HFFc6 (cell line): Measurements from ENCODE around the gene CELF5. TPM values are rescaled to one million over a fixed set of nuclear protein-coding genes. Genes with fewer than 3 reads are reported as not detected.

Experiments used
- DNase-seq: peaks from one replicate; pipeline ENCODE4 v3.0.0-alpha.2; 2018
- H3K27ac Mint-ChIP-seq: 2 replicates; pipeline ENCODE4 v1.8.0; 2020; ENCODE audit warnings: mild to moderate bottlenecking, mixed read lengths
- H3K27me3 Mint-ChIP-seq: 2 replicates; pipeline ENCODE4 v1.8.0; 2021; ENCODE audit warnings: mild to moderate bottlenecking, moderate library complexity, mixed read lengths; ENCODE audit not compliant: insufficient read depth
- H3K36me3 Mint-ChIP-seq: 2 replicates; pipeline ENCODE4 v1.8.0; 2021; ENCODE audit warnings: low read depth, mixed read lengths
- H3K4me1 Mint-ChIP-seq: 2 replicates; pipeline ENCODE4 v1.8.0; 2020; ENCODE audit warnings: low read depth, mixed read lengths
- H3K4me3 Mint-ChIP-seq: 2 replicates; pipeline ENCODE4 v1.8.0; 2020; ENCODE audit warnings: mild to moderate bottlenecking, moderate library complexity, mixed read lengths
- H3K9me3 Mint-ChIP-seq: 2 replicates; pipeline ENCODE4 v1.8.0; 2020; ENCODE audit warnings: mild to moderate bottlenecking, mixed read lengths
- total RNA-seq, 6 experiments: library from RNA; stranded (reverse); fragmentation: NEBNext Ultra II Directional; extraction: Animal tissue kit (Norgen Biotek cat#: 25700); gene quantifications; 2 replicates in 1 of 6; 3 replicates in 5 of 6; pipeline ENCODE4 v1.2.3, GENCODE V29; 2021
- TF ChIP-seq, protein P1 (sequence below): fragments of 200-600 bp; sonication (generic); IDR thresholded peaks from 2 replicates; pipeline ENCODE4 v1.5.0; 2021; ENCODE audit warnings: antibody characterized with exemption, mild to moderate bottlenecking

The CELF5 gene
- total RNA-seq, 6 experiments from 2014 or later, result 0.20 to 0.46 (median 0.30) TPM; not detected in 3

DNA sequence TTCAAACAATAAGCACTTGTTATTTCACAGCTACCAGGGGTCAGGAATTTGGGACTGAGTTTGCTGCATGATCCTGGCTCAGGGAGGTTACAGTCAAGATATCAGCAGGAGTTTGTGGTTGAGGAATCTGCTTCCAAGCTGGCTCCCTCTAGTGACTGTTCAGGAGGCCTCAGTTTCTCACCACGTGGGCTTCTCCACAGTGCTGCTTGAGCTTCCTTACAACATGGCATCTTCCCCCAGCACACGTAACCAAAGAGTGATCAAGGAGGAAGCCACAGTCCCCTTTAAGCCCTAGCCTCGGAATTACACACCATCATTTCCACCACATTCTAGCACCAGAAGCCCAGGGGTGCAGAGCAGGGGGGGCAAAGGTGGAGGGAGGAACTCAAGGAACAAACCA, 28.8 kb downstream of the CELF5 start:
- Mint-ChIP-seq H3K27me3 (peaks cover 12% of the 10 kb centered on the region), H3K36me3 (peaks cover 6% of the 10 kb centered on the region; the same call in 1 of the 2 replicates), H3K27ac (no peak overlapping the region), H3K9me3 (peaks cover 21% of the 10 kb centered on the region), H3K4me3 (no peak overlapping the region), H3K4me1 (no peaks in the 10 kb centered on the region)
- no peak for DNase-seq
- TF ChIP-seq, protein P1, sequence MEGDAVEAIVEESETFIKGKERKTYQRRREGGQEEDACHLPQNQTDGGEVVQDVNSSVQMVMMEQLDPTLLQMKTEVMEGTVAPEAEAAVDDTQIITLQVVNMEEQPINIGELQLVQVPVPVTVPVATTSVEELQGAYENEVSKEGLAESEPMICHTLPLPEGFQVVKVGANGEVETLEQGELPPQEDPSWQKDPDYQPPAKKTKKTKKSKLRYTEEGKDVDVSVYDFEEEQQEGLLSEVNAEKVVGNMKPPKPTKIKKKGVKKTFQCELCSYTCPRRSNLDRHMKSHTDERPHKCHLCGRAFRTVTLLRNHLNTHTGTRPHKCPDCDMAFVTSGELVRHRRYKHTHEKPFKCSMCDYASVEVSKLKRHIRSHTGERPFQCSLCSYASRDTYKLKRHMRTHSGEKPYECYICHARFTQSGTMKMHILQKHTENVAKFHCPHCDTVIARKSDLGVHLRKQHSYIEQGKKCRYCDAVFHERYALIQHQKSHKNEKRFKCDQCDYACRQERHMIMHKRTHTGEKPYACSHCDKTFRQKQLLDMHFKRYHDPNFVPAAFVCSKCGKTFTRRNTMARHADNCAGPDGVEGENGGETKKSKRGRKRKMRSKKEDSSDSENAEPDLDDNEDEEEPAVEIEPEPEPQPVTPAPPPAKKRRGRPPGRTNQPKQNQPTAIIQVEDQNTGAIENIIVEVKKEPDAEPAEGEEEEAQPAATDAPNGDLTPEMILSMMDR, result peak; percentile 9; the same call in 1 of the 2 replicates

DNA sequence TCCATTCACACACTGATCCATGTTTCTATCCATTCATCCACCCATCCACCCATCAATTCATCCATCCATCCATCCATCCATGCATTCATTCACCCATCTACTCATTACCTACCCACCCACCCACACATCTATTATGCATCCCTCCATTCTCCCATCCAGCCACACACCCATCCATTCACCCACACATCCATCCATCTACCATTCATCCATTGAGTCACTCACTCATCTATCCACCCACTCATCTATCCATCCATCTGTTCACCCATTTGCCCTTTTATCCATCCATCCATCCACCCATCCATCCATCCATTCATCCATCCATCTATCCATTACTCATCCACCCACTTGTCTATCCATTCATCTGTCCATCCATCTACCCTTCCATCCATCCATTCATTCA, 30.1 kb downstream of the CELF5 start:
- TF ChIP-seq, protein P1, result no peak
- H3K9me3 Mint-ChIP-seq, result peaks cover 21% of the 10 kb centered on the region
- peaks cover 20% of the 10 kb centered on the region for H3K27me3 Mint-ChIP-seq

DNA sequence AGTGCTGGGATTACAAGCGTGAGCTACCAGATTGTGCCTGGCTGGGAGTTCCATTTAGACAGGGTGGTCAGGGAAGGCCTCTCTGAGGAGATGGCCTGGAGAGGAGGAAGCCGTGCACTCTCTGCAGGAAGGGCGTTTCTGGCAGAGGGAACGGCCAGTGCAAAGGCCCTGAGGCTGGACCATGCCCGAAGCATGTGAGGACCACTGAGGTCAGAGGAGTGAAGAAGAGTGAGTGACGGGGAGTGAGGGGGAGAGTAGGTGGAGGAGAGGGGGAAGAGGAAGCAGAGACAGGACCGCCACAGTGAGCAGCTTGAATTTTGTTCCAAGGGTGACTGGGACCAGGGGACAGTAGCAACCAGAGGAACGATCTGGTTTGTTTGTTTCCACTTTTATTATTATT, 32.6 kb downstream of the CELF5 start:
- Mint-ChIP-seq H3K9me3 (peaks cover 21% of the 10 kb centered on the region), H3K36me3 (peaks cover 6% of the 10 kb centered on the region; the same call in 1 of the 2 replicates), H3K4me3 (no peak overlapping the region), H3K27ac (no peak overlapping the region), H3K27me3 (peaks cover 17% of the 10 kb centered on the region), H3K4me1 (no peaks in the 10 kb centered on the region)
- TF ChIP-seq, protein P1, result no peak
- no peak for DNase-seq

More for the DNA sequence above, 30.1 kb downstream of the CELF5 start:
- no peak for DNase-seq
- Mint-ChIP-seq H3K4me1 (no peaks in the 10 kb centered on the region), H3K36me3 (peaks cover 6% of the 10 kb centered on the region; the same call in 1 of the 2 replicates), H3K27ac (no peak overlapping the region), H3K4me3 (no peak overlapping the region)

DNA sequence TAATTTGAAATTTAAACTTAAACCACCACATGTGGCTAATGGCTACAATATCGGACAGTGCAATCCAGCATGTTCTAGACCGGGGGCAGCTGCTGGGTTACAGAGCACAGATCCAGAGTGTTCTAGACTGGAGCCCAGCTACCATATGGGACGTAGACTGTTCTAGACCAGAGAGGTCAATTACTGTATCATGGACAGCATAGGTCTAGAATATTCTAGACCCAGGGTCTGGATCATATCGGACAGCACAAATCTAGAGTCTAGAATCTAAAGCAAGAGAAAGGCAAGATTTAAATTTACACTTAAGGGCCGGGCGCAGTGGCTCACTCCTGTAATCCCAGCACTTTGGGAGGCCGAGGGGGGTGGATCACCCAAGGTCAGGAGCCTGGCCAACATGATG, 37.9 kb downstream of the CELF5 start:
- no peaks in the 10 kb centered on the region for H3K36me3 Mint-ChIP-seq
- H3K9me3 Mint-ChIP-seq, result no peaks in the 10 kb centered on the region
- peaks cover 16% of the 10 kb centered on the region for H3K27me3 Mint-ChIP-seq
- H3K27ac Mint-ChIP-seq, result no peak overlapping the region
- DNase-seq, result no peak
- TF ChIP-seq, protein P1, result no peak
- no peaks in the 10 kb centered on the region for H3K4me1 Mint-ChIP-seq
- H3K4me3 Mint-ChIP-seq, result no peak overlapping the region

DNA sequence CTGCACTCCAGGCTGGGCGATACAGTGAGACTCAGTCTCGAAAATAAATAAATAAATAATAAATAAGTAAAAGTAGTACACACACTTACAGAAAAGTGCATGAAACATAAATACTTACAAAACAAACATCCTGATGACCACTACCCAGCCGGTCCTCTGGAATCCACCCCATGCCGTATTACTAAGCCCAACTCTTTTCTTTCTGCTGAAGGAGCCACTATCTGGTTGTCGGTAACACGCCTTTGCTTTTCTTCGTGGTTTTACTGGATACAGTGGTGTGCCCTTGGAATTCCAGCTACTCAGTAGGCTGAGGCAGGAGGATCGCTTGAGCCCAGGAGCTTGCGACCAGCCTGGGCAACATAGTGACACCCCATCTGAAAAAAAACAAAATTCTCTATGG, 39.4 kb downstream of the CELF5 start:
- Mint-ChIP-seq H3K36me3 (no peaks in the 10 kb centered on the region), H3K4me3 (no peak overlapping the region), H3K4me1 (no peaks in the 10 kb centered on the region), H3K27ac (no peak overlapping the region), H3K9me3 (no peaks in the 10 kb centered on the region), H3K27me3 (peaks cover 27% of the 10 kb centered on the region)
- TF ChIP-seq, protein P1, result no peak
- DNase-seq, result no peak

DNA sequence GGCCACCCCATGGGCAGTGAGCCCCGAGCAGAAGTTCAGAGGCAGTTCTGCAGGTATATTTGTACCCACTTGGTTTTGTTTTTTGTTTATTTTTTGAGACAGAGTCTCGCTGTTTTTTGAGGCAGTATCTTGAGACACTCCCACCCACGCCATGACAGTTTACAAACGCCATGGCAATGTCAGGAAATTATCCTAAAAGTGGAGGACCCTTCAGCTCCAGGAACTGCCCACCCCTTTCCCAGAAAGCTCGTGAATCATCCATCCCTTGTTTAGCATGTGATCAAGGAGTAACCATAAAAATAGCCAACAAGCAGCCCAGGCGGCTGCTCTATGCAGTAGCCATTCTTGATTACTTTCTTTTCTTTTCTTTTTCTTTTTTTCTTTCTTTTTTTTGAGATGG, 41.0 kb downstream of the CELF5 start:
- H3K36me3 Mint-ChIP-seq, result no peaks in the 10 kb centered on the region
- no peaks in the 10 kb centered on the region for H3K9me3 Mint-ChIP-seq
- H3K27me3 Mint-ChIP-seq, result peaks cover 32% of the 10 kb centered on the region
- TF ChIP-seq, protein P1, result no peak
- no peak for DNase-seq
- no peak overlapping the region for H3K4me3 Mint-ChIP-seq
- no peak overlapping the region for H3K27ac Mint-ChIP-seq
- H3K4me1 Mint-ChIP-seq, result no peaks in the 10 kb centered on the region
